D721Med (cell line): ENCODE data around the gene PPIP5K1.
"Not testable (repeated sequence)": the region's sequence is repeated elsewhere in the genome, so short reads cannot be mapped to it uniquely, and the experiment has no call there.

Source experiments
- DNase-seq: peaks from one replicate; pipeline ENCODE4 v3.0.0; 2011; ENCODE audit warnings: low spot score; ENCODE audit not compliant: insufficient read length
- FAIRE-seq: peaks from 2 replicates; lab custom pipeline; 2011; peaks lifted over from hg19 to GRCh38; lab: Jason Lieb, UNC
- TF ChIP-seq, protein P1 (sequence below): IDR thresholded peaks from 2 replicates; pipeline ENCODE4 v1.5.1; 2012; ENCODE audit warnings: mild to moderate bottlenecking, control low read depth; ENCODE audit not compliant: insufficient read depth; ENCODE audit errors: missing control alignments

Gene PPIP5K1

GRCh38 chr15:43538091-43538490 is 51.9 kb downstream of the PPIP5K1 start:
- TF ChIP-seq, protein P1, sequence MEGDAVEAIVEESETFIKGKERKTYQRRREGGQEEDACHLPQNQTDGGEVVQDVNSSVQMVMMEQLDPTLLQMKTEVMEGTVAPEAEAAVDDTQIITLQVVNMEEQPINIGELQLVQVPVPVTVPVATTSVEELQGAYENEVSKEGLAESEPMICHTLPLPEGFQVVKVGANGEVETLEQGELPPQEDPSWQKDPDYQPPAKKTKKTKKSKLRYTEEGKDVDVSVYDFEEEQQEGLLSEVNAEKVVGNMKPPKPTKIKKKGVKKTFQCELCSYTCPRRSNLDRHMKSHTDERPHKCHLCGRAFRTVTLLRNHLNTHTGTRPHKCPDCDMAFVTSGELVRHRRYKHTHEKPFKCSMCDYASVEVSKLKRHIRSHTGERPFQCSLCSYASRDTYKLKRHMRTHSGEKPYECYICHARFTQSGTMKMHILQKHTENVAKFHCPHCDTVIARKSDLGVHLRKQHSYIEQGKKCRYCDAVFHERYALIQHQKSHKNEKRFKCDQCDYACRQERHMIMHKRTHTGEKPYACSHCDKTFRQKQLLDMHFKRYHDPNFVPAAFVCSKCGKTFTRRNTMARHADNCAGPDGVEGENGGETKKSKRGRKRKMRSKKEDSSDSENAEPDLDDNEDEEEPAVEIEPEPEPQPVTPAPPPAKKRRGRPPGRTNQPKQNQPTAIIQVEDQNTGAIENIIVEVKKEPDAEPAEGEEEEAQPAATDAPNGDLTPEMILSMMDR = no peak
- FAIRE-seq (no peak), DNase-seq (no peak)

GRCh38 chr15:43534897-43535296 is 55.1 kb downstream of the PPIP5K1 start:
- TF ChIP-seq, protein P1 = no peak
- FAIRE-seq (no peak), DNase-seq (no peak)

DNA sequence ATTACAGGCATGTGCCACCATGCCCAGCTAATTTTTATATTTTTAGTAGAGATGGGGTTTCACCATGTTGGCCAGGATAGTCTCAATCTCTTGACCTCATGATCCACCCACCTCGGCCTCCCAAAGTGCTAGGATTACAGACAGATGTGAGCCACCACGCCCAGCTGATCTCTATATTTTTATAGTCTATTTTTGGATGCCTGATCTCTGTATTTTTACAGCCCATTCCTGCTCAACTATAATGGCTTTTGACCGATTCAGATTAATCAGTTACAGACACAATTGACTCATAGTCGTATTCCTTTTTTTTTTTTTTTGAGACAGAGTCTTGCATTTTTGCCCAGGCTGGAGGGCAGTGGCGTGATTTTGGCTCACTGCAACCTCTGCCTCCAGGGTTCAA is 57.2 kb downstream of the PPIP5K1 start:
- FAIRE-seq, DNase-seq: not testable (repeated sequence)

GRCh38 chr15:43531018-43531670 is 58.9 kb downstream of the PPIP5K1 start:
- no peak for DNase-seq
- TF ChIP-seq, protein P1 = no peak
- FAIRE-seq = no peak

DNA sequence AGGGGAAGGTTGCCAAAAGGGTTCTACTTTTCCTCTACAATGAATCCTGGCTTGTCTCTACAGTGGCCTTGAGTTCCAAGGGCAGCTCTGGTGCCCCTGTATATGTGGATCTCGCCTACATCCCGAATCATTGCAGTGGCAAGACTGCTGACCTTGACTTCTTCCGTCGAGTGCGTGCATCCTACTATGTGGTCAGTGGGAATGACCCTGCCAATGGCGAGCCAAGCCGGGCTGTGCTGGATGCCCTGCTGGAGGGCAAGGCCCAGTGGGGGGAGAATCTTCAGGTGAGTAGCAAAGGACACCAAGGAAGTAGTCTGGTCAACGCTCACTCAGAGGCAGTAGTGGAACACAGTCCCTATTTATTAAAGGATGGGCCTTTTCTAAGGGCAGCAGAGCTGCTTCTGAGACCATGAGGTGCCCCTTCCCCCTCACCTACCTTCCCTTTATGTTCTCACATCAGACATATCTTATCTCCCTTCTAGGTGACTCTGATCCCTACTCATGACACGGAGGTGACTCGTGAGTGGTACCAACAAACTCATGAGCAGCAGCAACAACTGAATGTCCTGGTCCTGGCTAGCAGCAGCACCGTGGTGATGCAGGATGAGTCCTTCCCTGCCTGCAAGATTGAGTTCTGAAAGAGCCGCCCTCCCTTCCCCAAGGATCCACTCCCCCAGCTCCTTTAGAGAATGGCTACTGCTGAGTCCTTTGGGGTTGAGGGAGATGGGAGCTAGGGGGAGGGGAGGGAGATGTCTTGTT is 60.2 kb downstream of the PPIP5K1 start:
- TF ChIP-seq, protein P1 = no peak
- DNase-seq (no peak), FAIRE-seq (no peak)

GRCh38 chr15:43529141-43529540 is 60.9 kb downstream of the PPIP5K1 start:
- TF ChIP-seq, protein P1 = no peak
- DNase-seq (no peak), FAIRE-seq (no peak)

DNA sequence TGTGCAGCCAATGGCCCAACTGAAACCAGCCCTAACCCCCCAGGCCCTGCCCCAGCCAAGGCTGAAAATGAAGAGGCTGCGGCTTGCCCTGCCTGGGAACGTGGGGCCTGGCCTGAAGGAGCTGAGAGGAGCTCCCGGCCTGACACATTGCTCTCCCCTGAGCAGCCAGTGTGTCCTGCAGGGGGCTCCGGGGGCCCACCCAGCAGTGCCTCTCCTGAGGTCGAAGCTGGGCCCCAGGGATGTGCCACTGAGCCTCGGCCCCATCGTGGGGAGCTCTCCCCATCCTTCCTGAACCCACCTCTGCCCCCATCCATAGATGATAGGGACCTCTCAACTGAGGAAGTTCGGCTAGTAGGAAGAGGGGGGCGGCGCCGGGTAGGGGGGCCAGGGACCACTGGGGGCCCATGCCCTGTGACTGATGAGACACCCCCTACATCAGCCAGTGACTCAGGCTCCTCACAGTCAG is 61.4 kb downstream of the PPIP5K1 start:
- FAIRE-seq (no peak), DNase-seq (no peak)
- TF ChIP-seq, protein P1 = no peak
